HepG2 (cell line): ENCODE data around the gene RGL3. TPM values are rescaled to one million over a fixed set of nuclear protein-coding genes. Genes with fewer than 3 reads are reported as not detected.
A peak's percentile ranks its signal among the peaks of the same experiment; 100 is the strongest.

ENCODE experiments used
- CEBPG ChIP-seq: IDR thresholded peaks from 2 replicates; pipeline ENCODE4 v1.6.1; 2016
- ISL2 ChIP-seq: sonication (generic); formaldehyde crosslinking; IDR thresholded peaks from 2 replicates; pipeline ENCODE4 v1.5.0; 2020; ENCODE audit warnings: missing genetic modification reagents
- KMT2B ChIP-seq: IDR thresholded peaks from 2 replicates; pipeline ENCODE4 v1.6.1; 2016; ENCODE audit warnings: missing genetic modification reagents, missing compliant biosample characterization
- MAFK ChIP-seq, 2 experiments: IDR thresholded peaks in 1 of 2; conservative IDR thresholded peaks in 1 of 2; 2 replicates each; pipeline ENCODE4 v1.6.1; 2011; ENCODE audit warnings: improper control_type of control experiment in 2 of 2, low read length in 2 of 2
- MXI1 ChIP-seq: IDR thresholded peaks from 3 replicates; pipeline ENCODE4 v1.6.1; 2012; ENCODE audit warnings: low read depth, low read length, inconsistent platforms, borderline replicate concordance
- PHF5A ChIP-seq: IDR thresholded peaks from one replicate; pipeline ENCODE4 v1.6.1; 2018; ENCODE audit warnings: low read depth, missing genetic modification reagents; ENCODE audit not compliant: unreplicated experiment
- RFX3 ChIP-seq: IDR thresholded peaks from 2 replicates; pipeline ENCODE4 v1.6.1; 2016; ENCODE audit warnings: missing biosample characterization, missing genetic modification reagents
- TEAD3 ChIP-seq: optimal IDR thresholded peaks from 2 replicates; pipeline ENCODE3; 2016; ENCODE audit warnings: borderline replicate concordance
- TP53 ChIP-seq: sonication (generic); formaldehyde crosslinking; conservative IDR thresholded peaks from 2 replicates; pipeline ENCODE4 v1.4.0; 2020; ENCODE audit warnings: missing genetic modification reagents
- ZNF337 ChIP-seq: sonication (generic); formaldehyde crosslinking; IDR thresholded peaks from 2 replicates; pipeline ENCODE4 v1.5.1; 2020; ENCODE audit warnings: missing genetic modification reagents, low read depth, mild to moderate bottlenecking, borderline replicate concordance
- ZNF562 ChIP-seq: sonication (generic); formaldehyde crosslinking; IDR thresholded peaks from 2 replicates; pipeline ENCODE4 v1.8.0; 2022; ENCODE audit warnings: missing genetic modification reagents, borderline replicate concordance
- ZNF589 ChIP-seq: sonication (generic); formaldehyde crosslinking; conservative IDR thresholded peaks from 2 replicates; pipeline ENCODE4 v1.8.0; 2022; ENCODE audit warnings: mild to moderate bottlenecking, moderate library complexity, missing genetic modification reagents
- ZSCAN21 ChIP-seq: sonication (generic); formaldehyde crosslinking; IDR thresholded peaks from 2 replicates; pipeline ENCODE4 v1.8.0; 2022; ENCODE audit warnings: mild to moderate bottlenecking, missing genetic modification reagents, moderate library complexity, borderline replicate concordance
- polyA plus RNA-seq, 8 experiments: library from polyadenylated mRNA; depleted of rRNA in 3 of 8; stranded (reverse) in 7 of 8; unstranded in 1 of 8; fragments of >200 nt; fragmentation: Illumina TruSeq in 4 of 8; extraction: Trizol in 4 of 8; gene quantifications; 2 replicates each; pipeline versions ENCODE4 v1.2.1 to v1.2.3, GENCODE V29; 2011 to 2016; ENCODE audit warnings: low read depth in 4 of 8, missing spikeins in 1 of 8, mixed read lengths in 1 of 8; ENCODE audit not compliant: insufficient read depth in 1 of 8
- total RNA-seq, 5 experiments: library from RNA; depleted of rRNA; stranded (reverse); fragments of >200 nt; fragmentation: Illumina TruSeq; extraction: Trizol; gene quantifications; 2 replicates each; pipeline ENCODE4 v1.2.3, GENCODE V29; 2016; ENCODE audit warnings: low read depth in 1 of 5
- TF ChIP-seq, protein P1 (sequence below): sonication (generic); formaldehyde crosslinking; IDR thresholded peaks from one replicate; pipeline ENCODE4 v1.5.1; 2020; ENCODE audit warnings: mild to moderate bottlenecking, missing genetic modification reagents; ENCODE audit errors: not compliant biosample characterization
- TF ChIP-seq, protein P2 (sequence below): sonication (generic); formaldehyde crosslinking; IDR thresholded peaks from 2 replicates; pipeline ENCODE4 v1.4.0; 2020; ENCODE audit warnings: mild to moderate bottlenecking, missing genetic modification reagents
- TF ChIP-seq, protein P3 (sequence below): sonication (generic); formaldehyde crosslinking; IDR thresholded peaks from 2 replicates; pipeline ENCODE4 v1.8.1; 2023; ENCODE audit warnings: mild to moderate bottlenecking, inconsistent platforms, moderate library complexity, missing genetic modification reagents, borderline replicate concordance
- TF ChIP-seq, protein P4 (sequence below): sonication (generic); formaldehyde crosslinking; IDR thresholded peaks from 2 replicates; pipeline ENCODE4 v1.8.1; 2023; ENCODE audit warnings: missing genetic modification reagents, inconsistent platforms, borderline replicate concordance

Gene RGL3
- total and polyA plus RNA-seq, 2 of the 13 experiments (the other 11 are each of a cell fraction or from before 2014, with no cell fraction given): 4.2 to 7.6 TPM

DNA sequence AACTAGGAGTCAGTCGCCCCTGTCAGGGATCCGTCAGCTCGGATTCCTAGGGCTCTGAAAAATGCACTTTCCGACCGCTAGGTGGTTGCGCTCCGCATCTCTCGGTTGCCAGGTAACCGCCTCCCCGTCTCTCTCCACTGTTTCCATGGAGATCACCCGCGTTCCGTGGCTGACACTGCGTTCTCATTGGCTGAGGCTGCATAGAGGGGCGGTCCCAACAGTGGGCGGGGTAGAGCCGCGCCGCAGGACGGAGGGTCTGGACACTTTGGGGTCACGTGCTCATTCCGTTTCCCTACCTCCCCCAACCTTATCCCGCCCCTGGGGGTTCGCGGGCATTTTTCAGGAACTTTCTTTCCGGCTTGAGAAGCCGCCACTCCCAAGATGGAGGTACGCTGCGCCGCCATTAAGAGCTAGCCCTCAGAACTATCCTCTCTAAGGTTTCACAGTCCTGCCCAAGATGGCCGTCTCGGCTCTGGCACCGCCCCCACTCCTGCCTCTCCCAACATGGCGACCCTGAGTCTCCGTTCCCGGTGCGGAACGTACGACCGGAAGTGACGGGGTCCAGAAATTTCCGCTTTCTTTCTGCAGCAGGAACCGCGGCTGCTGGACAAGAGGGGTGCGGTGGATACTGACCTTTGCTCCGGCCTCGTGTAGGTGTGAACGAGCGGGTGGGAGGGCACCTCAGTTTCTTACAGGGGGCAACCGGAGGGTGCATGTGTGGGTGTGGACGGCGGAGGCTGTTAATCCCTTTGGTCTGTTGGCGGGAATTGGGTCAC, 16.1 kb upstream of the RGL3 start, which contains the start of the genes ODAD3 and PRKCSH (continued):
- TF ChIP-seq, protein P1, sequence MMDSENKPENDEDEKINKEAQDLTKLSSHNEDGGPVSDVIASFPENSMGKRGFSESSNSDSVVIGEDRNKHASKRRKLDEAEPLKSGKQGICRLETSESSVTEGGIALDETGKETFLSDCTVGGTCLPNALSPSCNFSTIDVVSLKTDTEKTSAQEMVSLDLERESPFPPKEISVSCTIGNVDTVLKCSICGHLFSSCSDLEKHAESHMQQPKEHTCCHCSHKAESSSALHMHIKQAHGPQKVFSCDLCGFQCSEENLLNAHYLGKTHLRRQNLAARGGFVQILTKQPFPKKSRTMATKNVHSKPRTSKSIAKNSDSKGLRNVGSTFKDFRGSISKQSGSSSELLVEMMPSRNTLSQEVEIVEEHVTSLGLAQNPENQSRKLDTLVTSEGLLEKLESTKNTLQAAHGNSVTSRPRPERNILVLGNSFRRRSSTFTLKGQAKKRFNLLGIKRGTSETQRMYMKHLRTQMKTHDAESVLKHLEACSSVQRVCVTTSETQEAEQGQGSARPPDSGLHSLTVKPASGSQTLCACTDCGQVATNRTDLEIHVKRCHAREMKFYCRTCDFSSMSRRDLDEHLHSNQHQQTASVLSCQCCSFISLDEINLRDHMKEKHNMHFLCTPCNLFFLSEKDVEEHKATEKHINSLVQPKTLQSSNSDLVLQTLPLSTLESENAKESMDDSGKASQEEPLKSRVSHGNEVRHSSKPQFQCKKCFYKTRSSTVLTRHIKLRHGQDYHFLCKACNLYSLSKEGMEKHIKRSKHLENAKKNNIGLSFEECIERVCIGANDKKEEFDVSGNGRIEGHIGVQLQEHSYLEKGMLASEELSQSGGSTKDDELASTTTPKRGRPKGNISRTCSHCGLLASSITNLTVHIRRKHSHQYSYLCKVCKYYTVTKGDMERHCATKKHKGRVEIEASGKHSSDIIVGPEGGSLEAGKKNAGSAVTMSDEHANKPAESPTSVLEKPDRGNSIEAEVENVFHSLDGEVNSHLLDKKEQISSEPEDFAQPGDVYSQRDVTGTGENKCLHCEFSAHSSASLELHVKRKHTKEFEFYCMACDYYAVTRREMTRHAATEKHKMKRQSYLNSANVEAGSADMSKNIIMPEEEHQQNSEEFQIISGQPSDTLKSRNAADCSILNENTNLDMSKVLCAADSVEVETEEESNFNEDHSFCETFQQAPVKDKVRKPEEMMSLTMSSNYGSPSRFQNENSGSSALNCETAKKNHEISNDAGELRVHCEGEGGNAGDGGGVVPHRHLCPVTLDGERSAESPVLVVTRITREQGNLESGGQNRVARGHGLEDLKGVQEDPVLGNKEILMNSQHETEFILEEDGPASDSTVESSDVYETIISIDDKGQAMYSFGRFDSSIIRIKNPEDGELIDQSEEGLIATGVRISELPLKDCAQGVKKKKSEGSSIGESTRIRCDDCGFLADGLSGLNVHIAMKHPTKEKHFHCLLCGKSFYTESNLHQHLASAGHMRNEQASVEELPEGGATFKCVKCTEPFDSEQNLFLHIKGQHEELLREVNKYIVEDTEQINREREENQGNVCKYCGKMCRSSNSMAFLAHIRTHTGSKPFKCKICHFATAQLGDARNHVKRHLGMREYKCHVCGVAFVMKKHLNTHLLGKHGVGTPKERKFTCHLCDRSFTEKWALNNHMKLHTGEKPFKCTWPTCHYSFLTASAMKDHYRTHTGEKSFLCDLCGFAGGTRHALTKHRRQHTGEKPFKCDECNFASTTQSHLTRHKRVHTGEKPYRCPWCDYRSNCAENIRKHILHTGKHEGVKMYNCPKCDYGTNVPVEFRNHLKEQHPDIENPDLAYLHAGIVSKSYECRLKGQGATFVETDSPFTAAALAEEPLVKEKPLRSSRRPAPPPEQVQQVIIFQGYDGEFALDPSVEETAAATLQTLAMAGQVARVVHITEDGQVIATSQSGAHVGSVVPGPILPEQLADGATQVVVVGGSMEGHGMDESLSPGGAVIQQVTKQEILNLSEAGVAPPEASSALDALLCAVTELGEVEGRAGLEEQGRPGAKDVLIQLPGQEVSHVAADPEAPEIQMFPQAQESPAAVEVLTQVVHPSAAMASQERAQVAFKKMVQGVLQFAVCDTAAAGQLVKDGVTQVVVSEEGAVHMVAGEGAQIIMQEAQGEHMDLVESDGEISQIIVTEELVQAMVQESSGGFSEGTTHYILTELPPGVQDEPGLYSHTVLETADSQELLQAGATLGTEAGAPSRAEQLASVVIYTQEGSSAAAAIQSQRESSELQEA (CRISPR knock-in tag): no peak
- TF ChIP-seq ZNF562 (CRISPR knock-in tag) (no peak), KMT2B (CRISPR knock-in tag) (peak; percentile 56; the same call in 1 of the 2 replicates), ZNF589 (peak; percentile 80; the same call in 1 of the 2 replicates), ZSCAN21 (CRISPR knock-in tag) (no peak; the same call in 1 of the 2 replicates), ISL2 (CRISPR knock-in tag) (peak; percentile 55; the same call in 1 of the 2 replicates), MAFK (conservative IDR thresholded peaks at IDR 0.05 in 1 of 2, IDR thresholded peaks at IDR 0.05 in 1 of 2; ENCODE audit: low read length in 2 of 2) (no peak), PHF5A (CRISPR knock-in tag) (no peak), MXI1 (peak; percentile 92), TEAD3 (peak; percentile 81), CEBPG (CRISPR knock-in tag) (0 out of 2 replicates have a peak, but pooled peaks have one; percentile 34), TP53 (no peak; the same call in 1 of the 2 replicates), RFX3 (peak; percentile 93), ZNF337 (peak; percentile 78; the same call in 1 of the 2 replicates)
- TF ChIP-seq, protein P2, sequence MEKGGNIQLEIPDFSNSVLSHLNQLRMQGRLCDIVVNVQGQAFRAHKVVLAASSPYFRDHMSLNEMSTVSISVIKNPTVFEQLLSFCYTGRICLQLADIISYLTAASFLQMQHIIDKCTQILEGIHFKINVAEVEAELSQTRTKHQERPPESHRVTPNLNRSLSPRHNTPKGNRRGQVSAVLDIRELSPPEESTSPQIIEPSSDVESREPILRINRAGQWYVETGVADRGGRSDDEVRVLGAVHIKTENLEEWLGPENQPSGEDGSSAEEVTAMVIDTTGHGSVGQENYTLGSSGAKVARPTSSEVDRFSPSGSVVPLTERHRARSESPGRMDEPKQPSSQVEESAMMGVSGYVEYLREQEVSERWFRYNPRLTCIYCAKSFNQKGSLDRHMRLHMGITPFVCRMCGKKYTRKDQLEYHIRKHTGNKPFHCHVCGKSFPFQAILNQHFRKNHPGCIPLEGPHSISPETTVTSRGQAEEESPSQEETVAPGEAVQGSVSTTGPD (CRISPR knock-in tag): no peak
- TF ChIP-seq, protein P3, sequence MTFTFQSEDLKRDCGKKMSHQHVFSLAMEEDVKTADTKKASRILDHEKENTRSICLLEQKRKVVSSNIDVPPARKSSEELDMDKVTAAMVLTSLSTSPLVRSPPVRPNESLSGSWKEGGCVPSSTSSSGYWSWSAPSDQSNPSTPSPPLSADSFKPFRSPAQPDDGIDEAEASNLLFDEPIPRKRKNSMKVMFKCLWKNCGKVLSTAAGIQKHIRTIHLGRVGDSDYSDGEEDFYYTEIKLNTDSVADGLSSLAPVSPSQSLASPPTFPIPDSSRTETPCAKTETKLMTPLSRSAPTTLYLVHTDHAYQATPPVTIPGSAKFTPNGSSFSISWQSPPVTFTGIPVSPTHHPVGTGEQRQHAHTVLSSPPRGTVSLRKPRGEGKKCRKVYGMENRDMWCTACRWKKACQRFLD: no peak
- TF ChIP-seq, protein P4, sequence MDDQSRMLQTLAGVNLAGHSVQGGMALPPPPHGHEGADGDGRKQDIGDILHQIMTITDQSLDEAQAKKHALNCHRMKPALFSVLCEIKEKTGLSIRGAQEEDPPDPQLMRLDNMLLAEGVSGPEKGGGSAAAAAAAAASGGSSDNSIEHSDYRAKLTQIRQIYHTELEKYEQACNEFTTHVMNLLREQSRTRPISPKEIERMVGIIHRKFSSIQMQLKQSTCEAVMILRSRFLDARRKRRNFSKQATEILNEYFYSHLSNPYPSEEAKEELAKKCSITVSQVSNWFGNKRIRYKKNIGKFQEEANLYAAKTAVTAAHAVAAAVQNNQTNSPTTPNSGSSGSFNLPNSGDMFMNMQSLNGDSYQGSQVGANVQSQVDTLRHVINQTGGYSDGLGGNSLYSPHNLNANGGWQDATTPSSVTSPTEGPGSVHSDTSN (CRISPR knock-in tag): no peak
